NCI-H2171 treated with DMSO at 0.1 percent for 48 hours (cell line): ENCODE data around the gene FAU.
A peak's percentile ranks its signal among the peaks of the same experiment; 100 is the strongest.
"Not testable (repeated sequence)": the region's sequence is repeated elsewhere in the genome, so short reads cannot be mapped to it uniquely, and the experiment has no call there.

Experiments
- DNase-seq: peaks from one replicate; lab custom pipeline; 2025; lab: John Stamatoyannopoulos, UW

FAU gene

GRCh38 chr11:65121865-65122696 is at the start of gene FAU, which contains the start of gene MRPL49:
FAU (minus strand) TSS chr11:65122134; CDS start chr11:65121813, 321 bp downstream.
MRPL49 (plus strand) TSS chr11:65122321; CDS start chr11:65122347, 26 bp downstream.
- peak; percentile 98 for DNase-seq

GRCh38 chr11:65170058-65170534 is 48.2 kb upstream of the FAU start, which contains the start of gene SPDYC:
SPDYC (plus strand) TSS chr11:65170233; CDS start chr11:65171358, 1,125 bp downstream.
- no peak for DNase-seq

- DNase-seq = no peak
Observed at GRCh38 chr11:65169164-65169641, 47.3 kb upstream of the FAU start.

- DNase-seq = no peak
Observed at GRCh38 chr11:65167656-65168055, 45.7 kb upstream of the FAU start.

DNA sequence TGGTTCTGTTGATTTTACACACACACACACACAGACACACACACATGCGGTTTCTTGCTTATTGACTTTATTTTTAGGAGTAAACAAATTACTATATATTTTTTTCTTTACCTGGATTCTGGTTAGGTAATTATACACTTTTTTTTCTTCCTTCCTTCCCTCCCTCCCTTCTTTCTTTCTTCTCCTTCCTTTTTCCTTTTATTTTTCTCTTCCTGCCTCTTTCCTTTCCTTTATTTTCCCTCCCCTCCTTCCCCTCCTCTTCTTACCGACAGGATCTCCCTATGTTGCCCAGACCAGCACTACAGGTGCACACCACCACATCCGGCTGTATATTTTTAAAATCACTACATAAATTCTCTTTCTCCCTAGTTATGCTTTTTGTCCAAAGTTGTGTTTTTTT is 45.0 kb upstream of the FAU start:
- DNase-seq = no peak

DNA sequence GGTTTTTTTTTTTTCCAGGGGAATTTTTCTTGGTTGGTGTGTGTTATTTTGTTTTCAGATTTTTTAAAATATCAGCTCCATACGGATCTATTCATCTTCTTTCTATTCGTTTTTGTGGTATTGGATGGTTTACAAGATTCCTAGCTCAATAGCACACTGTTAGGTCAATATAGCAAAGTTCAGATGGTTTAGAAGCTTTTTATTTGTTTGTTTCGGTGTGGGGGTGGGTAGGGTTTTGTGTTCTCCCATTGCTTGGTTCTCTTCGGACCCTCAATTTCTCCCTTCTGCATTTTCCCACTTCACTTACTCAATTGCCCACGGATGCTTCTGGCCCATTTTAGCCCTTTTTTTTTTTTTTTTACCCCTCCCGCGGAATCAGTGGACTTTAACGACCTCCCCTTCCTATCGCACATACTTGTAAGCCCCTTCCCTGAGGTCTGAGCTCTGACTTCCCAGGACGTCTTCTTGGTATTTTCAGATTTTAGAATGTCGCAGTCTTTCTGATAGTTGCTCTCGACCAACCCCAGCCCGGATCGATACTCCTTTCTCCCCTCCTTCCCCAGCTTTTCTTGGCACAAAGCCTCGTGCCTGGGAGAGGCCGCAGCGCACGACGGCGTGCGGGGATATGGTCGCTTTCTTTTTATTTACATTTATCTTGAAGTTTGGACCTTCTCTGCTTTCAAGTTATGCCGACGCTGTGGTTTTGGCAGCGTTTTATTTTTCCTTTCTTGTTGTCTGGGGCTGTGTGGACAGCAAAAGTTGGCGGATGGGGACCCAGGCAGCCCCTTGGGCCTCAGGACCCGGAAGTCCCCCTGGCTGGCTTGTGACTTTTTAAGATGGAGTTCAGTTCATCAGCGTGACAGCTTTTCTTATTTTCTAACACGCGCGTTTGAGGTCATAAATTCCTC is 43.7 kb upstream of the FAU start:
- DNase-seq = no peak

DNA sequence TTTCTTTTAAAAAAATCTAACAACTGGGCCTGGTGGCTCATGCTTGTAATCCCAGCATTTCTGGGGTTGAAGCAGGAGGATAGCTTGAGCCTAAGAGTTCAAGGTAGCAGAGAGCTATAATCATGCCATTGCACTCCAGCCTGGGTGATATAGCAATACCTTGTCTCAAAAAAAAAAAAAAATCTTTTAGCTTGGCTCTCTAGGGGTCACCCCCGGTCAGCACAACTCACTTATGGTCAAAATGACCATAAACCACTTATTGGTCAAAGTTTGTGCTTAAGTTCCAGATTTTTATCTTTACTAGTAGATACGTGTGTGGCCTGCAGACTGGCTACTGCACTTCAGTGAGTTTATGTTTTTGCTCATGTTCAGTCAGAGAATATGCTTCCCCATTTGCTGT is 41.8 kb upstream of the FAU start:
- no peak for DNase-seq

DNA sequence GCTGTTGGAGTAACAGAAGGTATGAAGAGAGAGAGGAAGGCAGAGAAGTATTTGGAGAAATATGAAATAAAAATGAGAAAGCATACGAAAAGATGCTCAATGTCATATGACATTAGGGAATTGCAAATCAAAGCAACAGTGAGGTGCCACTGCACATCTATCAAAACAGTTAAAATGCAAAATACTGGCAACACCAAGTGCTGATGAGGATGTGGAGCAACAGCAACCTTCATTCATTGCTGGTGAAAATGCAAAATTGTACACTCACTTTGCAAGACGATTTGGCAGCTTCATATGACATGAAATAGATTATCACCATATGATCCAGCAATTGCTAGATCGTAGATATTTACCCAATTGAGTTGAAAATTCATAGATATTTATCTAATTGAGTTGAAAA is 38.7 kb upstream of the FAU start:
- DNase-seq = no peak

GRCh38 chr11:65159012-65159411 is 37.1 kb upstream of the FAU start:
- no peak for DNase-seq

GRCh38 chr11:65157336-65157735 is 35.4 kb upstream of the FAU start:
- DNase-seq = no peak

DNA sequence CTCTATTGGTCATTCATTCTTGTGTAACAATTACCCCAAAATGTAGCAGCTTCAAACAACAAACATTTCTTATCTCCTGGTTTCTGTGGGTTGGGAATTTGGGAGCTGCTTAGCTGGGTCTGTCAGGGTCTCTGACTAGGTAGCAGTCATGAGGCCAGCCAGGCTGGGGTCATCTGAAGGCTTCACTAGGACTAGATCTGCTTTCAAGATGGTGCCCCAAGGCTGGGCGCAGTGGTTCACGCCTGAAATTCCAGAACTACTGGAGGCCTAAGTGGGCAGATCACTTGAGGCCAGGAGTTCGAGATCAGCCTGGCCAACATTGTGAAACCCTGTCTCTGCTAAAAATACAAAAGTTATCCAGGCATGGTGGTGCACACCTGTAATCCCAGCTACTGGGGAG is 35.0 kb upstream of the FAU start:
- no peak for DNase-seq

- DNase-seq = no peak
Observed at GRCh38 chr11:65156256-65156655, 34.3 kb upstream of the FAU start.

GRCh38 chr11:65152122-65152521 is 30.2 kb upstream of the FAU start:
- no peak for DNase-seq

DNA sequence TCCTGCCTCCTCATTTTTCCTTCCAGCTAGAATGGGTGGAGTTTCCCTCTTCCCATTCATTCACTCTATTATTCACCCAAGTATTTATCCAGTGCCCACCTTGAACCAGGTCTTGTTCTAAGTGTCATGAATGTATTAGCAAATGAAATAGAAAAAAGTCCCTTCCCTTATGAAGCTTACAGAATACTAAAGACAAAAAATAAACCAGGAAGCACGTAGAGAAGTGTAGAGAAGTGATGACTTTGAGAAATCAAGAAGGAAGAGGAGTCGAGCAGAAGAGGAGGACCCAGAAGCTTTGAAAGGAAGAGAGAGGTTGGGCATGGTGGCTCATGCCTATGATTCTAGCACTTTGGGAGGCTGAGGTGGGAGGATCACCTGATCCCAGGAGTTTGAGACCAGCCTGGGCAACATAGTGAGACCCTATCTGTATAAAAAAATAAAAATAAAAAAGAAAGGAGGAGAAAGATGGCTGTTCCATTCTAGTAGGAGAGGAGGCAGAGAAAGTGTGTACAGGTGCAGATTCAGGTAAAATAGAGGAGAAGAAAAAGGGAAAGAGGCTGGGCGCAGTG is 29.5 kb upstream of the FAU start:
- DNase-seq = no peak

DNA sequence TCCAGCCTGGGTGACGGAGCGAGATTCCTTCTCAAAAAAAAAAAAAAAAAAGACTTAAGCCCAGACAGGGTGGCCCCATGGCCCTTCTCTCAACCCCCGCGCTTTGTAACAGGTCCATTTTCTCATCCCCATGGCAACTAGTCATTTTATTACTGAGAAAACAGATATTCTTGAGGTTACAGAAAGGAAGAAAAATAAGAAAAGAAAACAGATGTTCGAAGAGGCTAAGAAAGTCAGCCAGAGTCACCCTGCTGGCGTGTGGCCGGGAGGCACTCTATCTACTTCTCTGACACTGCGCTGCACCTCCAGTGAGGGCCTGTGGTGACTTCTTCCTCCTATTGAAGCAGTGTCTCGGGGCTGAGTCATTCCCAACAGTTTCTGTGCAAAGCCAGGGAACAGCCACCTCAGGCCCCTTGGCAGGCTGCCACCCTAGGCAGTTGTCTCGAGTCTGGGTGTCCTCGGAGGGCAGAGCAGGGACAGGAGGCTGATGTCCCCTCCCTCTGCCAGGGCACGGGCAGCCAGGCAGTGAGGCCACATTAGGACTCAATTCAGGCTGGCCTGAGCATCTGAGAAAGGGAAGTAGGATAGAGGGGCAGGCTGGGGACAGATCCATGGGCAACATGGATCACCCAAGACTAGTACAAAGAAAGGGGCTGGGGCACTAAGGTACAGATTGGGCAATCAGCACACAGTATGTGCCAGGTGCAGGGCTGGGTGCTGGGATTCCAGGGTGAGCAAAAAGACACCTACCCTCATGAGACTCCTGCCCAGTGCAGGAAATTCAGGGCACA is 28.8 kb upstream of the FAU start:
- DNase-seq = peak; percentile 78

- not testable (repeated sequence) for DNase-seq
Observed at GRCh38 chr11:65150131-65150508, 28.2 kb upstream of the FAU start.

DNA sequence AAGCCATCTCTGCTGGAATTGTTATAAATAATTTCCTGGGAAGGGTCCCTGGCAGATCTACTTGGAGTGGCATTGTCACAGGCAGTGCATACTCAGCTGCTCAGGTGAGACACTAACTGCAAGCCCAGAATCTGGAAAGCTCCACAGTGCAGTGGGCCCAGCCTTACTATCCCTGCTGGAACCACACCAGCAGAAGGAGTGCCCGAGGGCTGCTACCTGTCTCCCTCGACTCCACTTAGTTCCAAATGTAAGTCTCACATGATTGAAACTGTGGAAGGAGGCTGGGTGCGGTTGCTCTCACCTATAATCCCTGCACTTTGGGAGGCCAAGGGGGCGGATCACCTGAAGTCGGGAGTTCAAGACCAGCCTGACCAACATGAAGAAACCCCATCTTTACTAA is 26.7 kb upstream of the FAU start:
- DNase-seq = peak; percentile 80

DNA sequence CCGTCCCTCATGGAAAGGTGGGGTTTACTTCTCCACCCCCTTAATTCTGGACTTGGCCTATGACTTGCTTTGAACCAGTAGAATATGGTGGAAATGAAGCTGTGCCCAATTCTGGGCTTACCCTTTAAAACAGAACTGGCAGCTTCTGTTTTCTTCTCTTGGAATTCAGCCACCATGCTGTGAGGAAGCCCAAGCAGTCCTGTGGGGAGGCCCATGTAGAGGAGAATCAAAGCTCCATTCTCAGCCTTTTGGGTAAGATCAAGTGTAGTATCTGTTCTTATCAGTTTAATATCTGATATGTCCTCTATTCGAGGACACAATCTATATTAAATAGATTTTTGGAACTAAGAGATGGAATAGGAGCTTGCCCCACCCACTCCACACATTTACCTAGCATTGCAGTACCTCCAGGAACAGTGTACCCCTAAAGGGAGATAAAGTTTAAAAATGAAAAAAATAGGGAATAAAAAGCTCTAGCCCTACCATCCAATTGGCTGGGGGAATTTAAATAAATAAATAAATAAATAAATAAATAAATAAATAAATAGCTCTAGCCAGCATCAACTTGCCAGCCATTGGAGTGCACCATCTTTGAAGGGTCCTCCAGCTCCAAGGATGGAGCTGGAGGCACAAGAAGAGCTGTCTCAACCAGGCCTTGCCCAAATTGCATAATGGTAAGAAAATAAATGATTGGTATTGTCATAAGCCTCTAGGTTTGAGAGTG is 25.6 kb upstream of the FAU start:
- DNase-seq = no peak

- no peak for DNase-seq
Observed at GRCh38 chr11:65141896-65142494, 20.1 kb upstream of the FAU start.

- DNase-seq = no peak
Observed at GRCh38 chr11:65136515-65137096, 14.7 kb upstream of the FAU start.
